ENCODE measurements around the gene CDKL1. TPM values are rescaled to one million over a fixed set of nuclear protein-coding genes. Genes with fewer than 3 reads are reported as not detected.

Gene CDKL1
- total RNA-seq, 1 donor from 2014 or later: 5.4 TPM

DNA sequence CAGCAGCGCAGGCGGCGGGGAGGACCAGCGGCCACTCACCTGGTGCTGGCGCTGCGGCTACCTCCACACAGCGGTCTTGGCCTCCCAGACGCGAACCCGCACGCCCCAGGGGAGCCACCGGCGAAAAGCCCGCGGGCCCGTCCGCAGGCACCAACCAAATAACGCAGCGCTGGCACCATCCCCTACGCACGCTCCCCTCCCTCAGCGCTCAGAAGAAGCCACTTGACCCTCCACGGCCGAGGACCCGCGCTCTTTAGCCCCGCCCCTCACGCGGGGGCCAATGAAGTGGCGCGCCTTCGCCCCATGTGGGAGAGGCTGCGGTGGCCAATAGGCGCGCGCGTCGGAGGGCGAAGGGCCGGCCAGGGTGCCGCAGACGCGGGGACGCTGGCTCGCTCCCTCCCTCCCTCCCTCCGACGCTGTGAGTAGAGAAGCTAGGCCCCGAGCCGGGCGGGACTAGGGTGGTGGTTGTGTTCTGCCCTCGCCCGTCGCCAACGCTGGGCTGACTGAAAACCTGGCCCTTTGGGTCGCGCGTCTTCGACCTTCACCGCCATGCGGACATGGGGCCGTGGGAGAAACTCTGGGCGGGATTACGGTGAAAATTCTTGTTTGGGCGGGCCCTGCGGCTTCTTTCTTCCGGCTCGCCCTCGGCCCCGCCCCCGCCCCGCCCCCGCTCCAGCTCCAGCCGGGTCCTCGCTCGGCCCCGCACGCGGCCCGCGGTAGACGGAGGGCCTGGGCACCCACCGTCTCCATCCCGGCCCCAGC lies 84.5 kb downstream of the CDKL1 start, which contains the start of the genes DMAC2L and L2HGDH:
Gene DMAC2L, plus strand, starts transcription at position 353 of the 762 bp plus-strand sequence. CDS start 9,164 bp downstream, outside the sequence.
Gene L2HGDH, minus strand, starts transcription at position 258 of the 762 bp plus-strand sequence. Its CDS starts 79 bp downstream, at position 179.
- H3K79me2 ChIP-seq (ENCODE audit: insufficient read depth, low read length): peaks cover 25% of the 10 kb centered on the region
- peak within 1 kb of the TSS; percentile 84 for H3K4me3 ChIP-seq (ENCODE audit: insufficient read depth, low read depth, low read length)
- FAIRE-seq: no peak
- peaks cover 10% of the 10 kb centered on the region for H3K4me1 ChIP-seq (ENCODE audit: insufficient read depth, low read length)
- H3K27me3 Mint-ChIP-seq (ENCODE audit: low read depth, unreplicated experiment): no peaks in the 10 kb centered on the region
- H4K20me1 ChIP-seq (ENCODE audit: insufficient read depth, low read length): no peaks in the 10 kb centered on the region
- H3K9me3 Mint-ChIP-seq (ENCODE audit: unreplicated experiment): peaks cover 2% of the 10 kb centered on the region
- peak within 1 kb of the TSS; percentile 92 for H3K27ac Mint-ChIP-seq (ENCODE audit: unreplicated experiment)
- peaks cover 7% of the 10 kb centered on the region for H3K4me1 Mint-ChIP-seq (ENCODE audit: low read depth, unreplicated experiment)
- no peaks in the 10 kb centered on the region for H3K9me3 ChIP-seq (ENCODE audit: insufficient read depth, low read depth, low read length)
- peak within 1 kb of the TSS; percentile 83 for H2AFZ ChIP-seq (ENCODE audit: low read depth, low read length)
- no peaks in the 10 kb centered on the region for H3K27me3 ChIP-seq (ENCODE audit: insufficient read depth, low read length)
- H3K27ac ChIP-seq (ENCODE audit: low read depth, low read length): peak within 1 kb of the TSS; percentile 96
- H3K9ac ChIP-seq (ENCODE audit: low read length): peak within 1 kb of the TSS; percentile 88
- peak within 1 kb of the TSS; percentile 90 for H3K4me3 Mint-ChIP-seq (ENCODE audit: unreplicated experiment)
- H3K36me3 Mint-ChIP-seq (ENCODE audit: low read depth, unreplicated experiment): no peaks in the 10 kb centered on the region
- peak within 1 kb of the TSS; percentile 96 for H3K4me2 ChIP-seq (ENCODE audit: low read length)
- TF ChIP-seq EZH2 (IDR thresholded peaks at IDR 0.05; ENCODE audit: insufficient read depth, low read length): no peak
- TF ChIP-seq, protein P1, sequence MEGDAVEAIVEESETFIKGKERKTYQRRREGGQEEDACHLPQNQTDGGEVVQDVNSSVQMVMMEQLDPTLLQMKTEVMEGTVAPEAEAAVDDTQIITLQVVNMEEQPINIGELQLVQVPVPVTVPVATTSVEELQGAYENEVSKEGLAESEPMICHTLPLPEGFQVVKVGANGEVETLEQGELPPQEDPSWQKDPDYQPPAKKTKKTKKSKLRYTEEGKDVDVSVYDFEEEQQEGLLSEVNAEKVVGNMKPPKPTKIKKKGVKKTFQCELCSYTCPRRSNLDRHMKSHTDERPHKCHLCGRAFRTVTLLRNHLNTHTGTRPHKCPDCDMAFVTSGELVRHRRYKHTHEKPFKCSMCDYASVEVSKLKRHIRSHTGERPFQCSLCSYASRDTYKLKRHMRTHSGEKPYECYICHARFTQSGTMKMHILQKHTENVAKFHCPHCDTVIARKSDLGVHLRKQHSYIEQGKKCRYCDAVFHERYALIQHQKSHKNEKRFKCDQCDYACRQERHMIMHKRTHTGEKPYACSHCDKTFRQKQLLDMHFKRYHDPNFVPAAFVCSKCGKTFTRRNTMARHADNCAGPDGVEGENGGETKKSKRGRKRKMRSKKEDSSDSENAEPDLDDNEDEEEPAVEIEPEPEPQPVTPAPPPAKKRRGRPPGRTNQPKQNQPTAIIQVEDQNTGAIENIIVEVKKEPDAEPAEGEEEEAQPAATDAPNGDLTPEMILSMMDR (IDR thresholded peaks at IDR 0.05; ENCODE audit: insufficient read depth, low read depth, low read length): no peak
- DNase-seq (ENCODE audit: low read depth): peak; percentile 83
- H3K36me3 ChIP-seq (ENCODE audit: insufficient read depth, low read length): no peaks in the 10 kb centered on the region

DNA sequence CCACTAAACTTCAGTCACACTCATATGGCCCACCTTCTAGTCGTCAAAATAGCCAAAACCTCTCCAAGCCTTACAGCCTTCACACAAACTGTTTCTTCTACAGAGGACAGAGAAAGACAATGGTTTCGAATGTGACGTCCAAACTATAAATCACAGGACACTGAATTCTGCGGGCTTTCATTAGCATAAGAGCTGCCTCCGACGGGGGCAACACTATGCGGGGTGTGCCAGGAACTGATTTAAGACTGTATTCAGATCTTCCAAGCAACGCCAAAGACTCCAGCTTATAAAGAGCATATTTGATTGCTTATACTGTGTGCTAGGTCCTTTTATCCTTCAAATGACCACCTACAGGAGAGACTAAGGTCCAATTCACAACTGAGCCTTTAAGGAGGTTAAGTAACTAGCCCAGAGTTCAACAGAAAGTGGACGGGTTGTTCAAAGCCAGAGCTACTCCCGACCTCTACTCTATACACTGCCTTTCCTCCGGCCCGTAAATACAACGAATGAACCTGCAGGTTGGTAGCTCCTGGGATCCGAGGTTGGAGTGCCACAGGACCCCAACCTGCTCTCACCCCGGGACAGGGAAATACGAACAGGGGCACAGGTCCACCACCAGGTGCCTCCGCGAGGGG lies 85.2 kb downstream of the CDKL1 start:
- Histone ChIP-seq H3K4me2 (ENCODE audit: low read length) (peak overlapping the region; percentile 96), H3K4me3 (ENCODE audit: insufficient read depth, low read depth, low read length) (peak overlapping the region; percentile 84), H3K9me3 (ENCODE audit: insufficient read depth, low read depth, low read length) (no peaks in the 10 kb centered on the region), H3K79me2 (ENCODE audit: insufficient read depth, low read length) (peaks cover 25% of the 10 kb centered on the region), H3K36me3 (ENCODE audit: insufficient read depth, low read length) (no peaks in the 10 kb centered on the region), H4K20me1 (ENCODE audit: insufficient read depth, low read length) (no peaks in the 10 kb centered on the region), H3K4me1 (ENCODE audit: insufficient read depth, low read length) (peaks cover 10% of the 10 kb centered on the region), H3K27me3 (ENCODE audit: insufficient read depth, low read length) (no peaks in the 10 kb centered on the region), H3K27ac (ENCODE audit: low read depth, low read length) (peak overlapping the region; percentile 96), H2AFZ (ENCODE audit: low read depth, low read length) (peak overlapping the region; percentile 83), H3K9ac (ENCODE audit: low read length) (peak overlapping the region; percentile 88)
- Mint-ChIP-seq H3K27me3 (ENCODE audit: low read depth, unreplicated experiment) (no peaks in the 10 kb centered on the region), H3K4me1 (ENCODE audit: low read depth, unreplicated experiment) (peaks cover 7% of the 10 kb centered on the region), H3K9me3 (ENCODE audit: unreplicated experiment) (peaks cover 2% of the 10 kb centered on the region), H3K36me3 (ENCODE audit: low read depth, unreplicated experiment) (no peaks in the 10 kb centered on the region), H3K4me3 (ENCODE audit: unreplicated experiment) (peak overlapping the region; percentile 90), H3K27ac (ENCODE audit: unreplicated experiment) (peak overlapping the region; percentile 48)
- no peak for DNase-seq (ENCODE audit: low read depth)
- no peak for FAIRE-seq
- no peak for TF ChIP-seq EZH2 (IDR thresholded peaks at IDR 0.05; ENCODE audit: insufficient read depth, low read length)
- TF ChIP-seq, protein P1 (IDR thresholded peaks at IDR 0.05; ENCODE audit: insufficient read depth, low read depth, low read length): peak; percentile 26

Measured in astrocyte (in vitro differentiated cells and primary cell).